ENCODE results near the gene ACACB. TPM values are rescaled to one million over a fixed set of nuclear protein-coding genes. Genes with fewer than 3 reads are reported as not detected.

Gene ACACB
- total RNA-seq, 1 donor from 2014 or later: 140 TPM

DNA sequence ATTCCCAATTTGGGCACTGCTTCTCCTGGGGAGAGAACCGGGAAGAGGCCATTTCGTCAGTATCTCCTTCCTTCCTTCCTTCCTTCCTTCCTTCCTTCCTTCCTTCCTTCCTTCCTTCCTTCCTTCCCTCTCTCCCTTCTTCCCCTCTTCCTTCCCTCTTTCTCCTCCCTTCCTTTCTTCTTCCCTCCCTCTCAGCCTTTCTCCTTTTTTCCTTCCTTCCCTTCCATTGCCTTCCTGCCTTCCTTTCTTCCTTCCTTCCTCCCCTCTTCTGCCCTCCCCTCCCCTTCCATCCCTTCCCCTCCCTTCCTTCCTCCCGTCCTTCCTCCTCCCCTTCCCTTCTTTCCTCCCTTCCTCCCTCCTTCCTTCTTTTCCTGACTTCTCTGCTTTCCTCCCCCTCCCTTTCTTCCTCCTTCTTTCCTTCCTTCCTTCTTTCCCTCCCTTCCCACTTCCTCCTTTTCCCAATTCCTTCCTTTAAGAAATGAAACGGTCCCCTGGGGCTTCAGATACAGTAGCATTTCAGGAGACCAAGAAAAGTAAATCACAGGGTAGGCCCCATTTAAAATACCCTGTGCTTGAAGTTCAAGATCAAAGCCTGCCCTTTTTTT lies 71.8 kb downstream of the ACACB start:
- peaks cover 44 to 90% of the 10 kb centered on the region in 2 donors for H3K36me3 ChIP-seq

DNA sequence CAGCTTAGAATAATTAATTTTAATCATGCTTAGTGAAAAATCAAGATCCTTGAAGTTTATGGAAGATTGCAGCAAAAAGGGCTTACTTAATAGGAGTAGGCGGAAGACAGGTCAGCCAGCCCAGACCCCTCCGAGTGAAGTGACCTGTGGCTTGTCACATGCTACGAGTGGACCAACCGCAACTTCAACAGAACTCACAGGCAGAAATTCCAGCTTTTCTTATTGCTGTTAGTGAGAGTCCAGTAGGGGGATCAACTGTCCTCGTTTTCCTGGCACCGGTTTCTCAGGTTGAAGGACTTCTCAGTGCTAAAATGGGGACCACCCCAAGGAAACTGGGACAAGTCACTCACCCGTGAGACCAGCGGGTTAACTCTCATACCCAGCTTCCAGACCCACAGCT lies 72.9 kb downstream of the ACACB start:
- DNase-seq (ENCODE audit: low spot score in 2 of 2): no peak
- no peak overlapping the region for H3K27ac ChIP-seq

More for the DNA sequence above, 71.8 kb downstream of the ACACB start:
- Histone ChIP-seq H3K4me1 (no peaks in the 10 kb centered on the region), H3K9me3 (no peaks in the 10 kb centered on the region), H3K27me3 (no peaks in the 10 kb centered on the region), H3K4me3 (no peak overlapping the region), H3K27ac (no peak overlapping the region)
- intact Hi-C loops (cut with DNase I): no loop called here
- TF ChIP-seq, protein P1, sequence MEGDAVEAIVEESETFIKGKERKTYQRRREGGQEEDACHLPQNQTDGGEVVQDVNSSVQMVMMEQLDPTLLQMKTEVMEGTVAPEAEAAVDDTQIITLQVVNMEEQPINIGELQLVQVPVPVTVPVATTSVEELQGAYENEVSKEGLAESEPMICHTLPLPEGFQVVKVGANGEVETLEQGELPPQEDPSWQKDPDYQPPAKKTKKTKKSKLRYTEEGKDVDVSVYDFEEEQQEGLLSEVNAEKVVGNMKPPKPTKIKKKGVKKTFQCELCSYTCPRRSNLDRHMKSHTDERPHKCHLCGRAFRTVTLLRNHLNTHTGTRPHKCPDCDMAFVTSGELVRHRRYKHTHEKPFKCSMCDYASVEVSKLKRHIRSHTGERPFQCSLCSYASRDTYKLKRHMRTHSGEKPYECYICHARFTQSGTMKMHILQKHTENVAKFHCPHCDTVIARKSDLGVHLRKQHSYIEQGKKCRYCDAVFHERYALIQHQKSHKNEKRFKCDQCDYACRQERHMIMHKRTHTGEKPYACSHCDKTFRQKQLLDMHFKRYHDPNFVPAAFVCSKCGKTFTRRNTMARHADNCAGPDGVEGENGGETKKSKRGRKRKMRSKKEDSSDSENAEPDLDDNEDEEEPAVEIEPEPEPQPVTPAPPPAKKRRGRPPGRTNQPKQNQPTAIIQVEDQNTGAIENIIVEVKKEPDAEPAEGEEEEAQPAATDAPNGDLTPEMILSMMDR (IDR thresholded peaks at IDR 0.05): no peak
- DNase-seq (ENCODE audit: low spot score in 2 of 2): no peak

GRCh38 chr12:109191621-109192250 lies 75.3 kb downstream of the ACACB start:
- peaks cover 63 to 93% of the 10 kb centered on the region in 2 donors for H3K36me3 ChIP-seq
- no peak overlapping the region for H3K4me3 ChIP-seq
- intact Hi-C loops (cut with DNase I): no loop called here
- TF ChIP-seq, protein P1 (IDR thresholded peaks at IDR 0.05): no peak
- no peaks in the 10 kb centered on the region for H3K9me3 ChIP-seq
- H3K27me3 ChIP-seq: no peaks in the 10 kb centered on the region
- DNase-seq (ENCODE audit: low spot score in 2 of 2): no peak
- no peaks in the 10 kb centered on the region for H3K4me1 ChIP-seq
- H3K27ac ChIP-seq: no peak overlapping the region

More for the DNA sequence above, 72.9 kb downstream of the ACACB start:
- TF ChIP-seq, protein P1 (IDR thresholded peaks at IDR 0.05): no peak
- H3K27me3 ChIP-seq: no peaks in the 10 kb centered on the region
- peaks cover 54 to 93% of the 10 kb centered on the region in 2 donors for H3K36me3 ChIP-seq
- intact Hi-C loops (cut with DNase I): no loop called here
- no peaks in the 10 kb centered on the region for H3K9me3 ChIP-seq
- H3K4me3 ChIP-seq: no peak overlapping the region
- no peaks in the 10 kb centered on the region for H3K4me1 ChIP-seq

DNA sequence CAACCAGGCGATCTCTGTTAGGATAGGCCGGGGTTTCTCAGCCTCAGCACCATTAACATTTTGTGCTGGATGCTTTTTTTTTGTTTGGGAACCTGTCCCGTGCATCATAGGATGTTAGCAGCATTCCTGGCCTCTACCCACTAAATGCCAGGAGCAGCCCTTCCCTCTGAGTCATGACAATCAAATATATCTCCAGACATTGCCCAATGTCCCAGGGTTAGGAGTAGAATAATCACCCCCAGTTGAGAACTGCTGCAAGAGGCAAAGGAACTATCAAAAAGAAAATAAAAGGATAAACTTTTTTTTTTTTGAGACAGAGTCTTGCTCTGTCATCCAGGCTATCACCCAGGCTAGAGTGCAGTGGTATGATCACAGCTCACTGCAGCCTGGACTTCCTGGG lies 76.0 kb downstream of the ACACB start:
- intact Hi-C loops (cut with DNase I): no loop called here
- Histone ChIP-seq H3K36me3 (peaks cover 60 to 94% of the 10 kb centered on the region in 2 donors), H3K4me3 (no peak overlapping the region), H3K4me1 (no peaks in the 10 kb centered on the region), H3K9me3 (no peaks in the 10 kb centered on the region), H3K27me3 (no peaks in the 10 kb centered on the region), H3K27ac (no peak overlapping the region)
- DNase-seq (ENCODE audit: low spot score in 2 of 2): no peak
- TF ChIP-seq, protein P1 (IDR thresholded peaks at IDR 0.05): no peak

DNA sequence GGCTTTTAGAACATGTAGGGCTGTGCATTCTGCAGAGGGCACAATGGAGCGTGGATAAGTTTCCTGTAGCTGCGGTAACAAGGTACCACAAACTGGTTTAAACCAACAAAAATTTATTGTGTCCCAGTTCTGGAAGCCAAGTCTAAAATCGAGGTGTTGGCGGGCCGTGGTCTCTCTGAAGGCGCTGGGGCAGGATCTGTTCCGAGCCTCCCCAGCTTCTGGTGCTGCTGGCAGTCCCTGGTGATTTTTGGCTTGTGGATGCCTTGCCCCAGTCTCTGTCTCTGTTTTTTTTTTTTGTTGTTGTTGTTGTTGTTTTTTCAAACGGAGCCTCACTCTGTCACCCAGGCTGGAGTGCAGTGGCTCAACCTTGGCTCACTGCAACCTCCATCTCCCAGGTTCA lies 77.5 kb downstream of the ACACB start:
- H3K4me1 ChIP-seq: no peaks in the 10 kb centered on the region
- DNase-seq (ENCODE audit: low spot score in 2 of 2): peak in 1 of 2 donors; percentile 33
- TF ChIP-seq, protein P1 (IDR thresholded peaks at IDR 0.05): no peak
- H3K27ac ChIP-seq: no peak overlapping the region
- H3K9me3 ChIP-seq: no peaks in the 10 kb centered on the region
- no peaks in the 10 kb centered on the region for H3K27me3 ChIP-seq
- intact Hi-C loops (cut with DNase I): no loop called here
- no peak overlapping the region for H3K4me3 ChIP-seq
- peaks cover 59 to 87% of the 10 kb centered on the region in 2 donors for H3K36me3 ChIP-seq

All from ascending aorta (tissue), 2 donors.